K562 (cell line): ENCODE data around the gene CIAPIN1. TPM values are rescaled to one million over a fixed set of nuclear protein-coding genes. Genes with fewer than 3 reads are reported as not detected.

ENCODE experiments used
- ATAC-seq: fragments of 200-7000 bp; cut with Tn5 transposase; 3 replicates; pipeline ENCODE4 v1.9.1; 2020; ENCODE audit warnings: moderate library complexity
- BruUV-seq: library from RNA; stranded (reverse); fragments of 400-500 nt; replicated peaks from 2 replicates; lab custom pipeline; 2021; lab: Mats Ljungman, UMichigan
- CTCF ChIA-PET: fragments of 300-600 bp; formaldehyde crosslinking; extraction: SDS; loops from one replicate; lab custom pipeline; 2021; ENCODE audit warnings: low intra/inter-chr PET ratio; lab: Yijun Ruan, JAX
- POLR2A ChIA-PET: fragments of 300-600, 350-650 bp; sonication (Branson Sonifier 250); formaldehyde crosslinking; extraction: SDS; loops from one replicate; lab custom pipeline; 2021; ENCODE audit warnings: antibody characterized with exemption, inconsistent platforms; lab: Yijun Ruan, JAX
- DNase-seq, 4 experiments: peaks; one replicate each; pipeline versions ENCODE4 v3.0.0 to v3.0.0-alpha.2; 2011 to 2018; ENCODE audit warnings: low spot score in 3 of 4, mixed read lengths in 3 of 4; ENCODE audit errors: extremely low read depth in 1 of 4
- FAIRE-seq: peaks from 2 replicates; lab custom pipeline; 2011; peaks lifted over from hg19 to GRCh38; lab: Jason Lieb, UNC
- H2AFZ ChIP-seq: 2 replicates; pipeline ENCODE4 v1.6.0; 2011; ENCODE audit warnings: low read depth, low read length, control low read depth, inconsistent platforms
- H3K27ac ChIP-seq: fragments of 200-600 bp; 3 replicates; pipeline ENCODE4 v1.8.0; 2011; ENCODE audit warnings: low read depth, mild to moderate bottlenecking, control low read depth, inconsistent platforms, low read length, moderate library complexity, mixed read lengths; ENCODE audit errors: extremely low read depth
- H3K27me3 ChIP-seq, 2 experiments: fragments of 300-600 bp in 1 of 2; 2 replicates in 1 of 2; 3 replicates in 1 of 2; pipeline versions ENCODE4 v1.6.0 to v1.8.0; 2011; ENCODE audit warnings: inconsistent platforms in 2 of 2, low read length in 2 of 2, mild to moderate bottlenecking in 1 of 2, mixed read lengths in 1 of 2, moderate library complexity in 1 of 2; ENCODE audit not compliant: control insufficient read depth in 2 of 2, insufficient read depth in 2 of 2
- H3K36me3 ChIP-seq: fragments of 300-600 bp; 3 replicates; pipeline ENCODE4 v1.8.0; 2011; ENCODE audit warnings: mild to moderate bottlenecking, low read length, inconsistent platforms; ENCODE audit not compliant: control insufficient read depth, insufficient read depth
- H3K4me1 ChIP-seq, 2 experiments: fragments of 200-600 bp in 1 of 2; replicated peaks in 1 of 2; 2 replicates in 1 of 2; 3 replicates in 1 of 2; pipeline versions ENCODE4 v1.5.1 to v1.8.0; 2011; ENCODE audit warnings: inconsistent platforms in 2 of 2, low read length in 2 of 2, mild to moderate bottlenecking in 1 of 2, mixed read lengths in 1 of 2, moderate library complexity in 1 of 2; ENCODE audit not compliant: control insufficient read depth in 2 of 2, insufficient read depth in 2 of 2
- H3K4me2 ChIP-seq: 2 replicates; pipeline ENCODE4 v1.6.1; 2011; ENCODE audit warnings: low read length, control low read depth, inconsistent platforms, mixed read lengths; ENCODE audit not compliant: insufficient read depth
- H3K4me3 ChIP-seq: fragments of 200-600 bp; sonication (generic), shearing (Covaris generic); 2 replicates; pipeline ENCODE4 v1.5.1; 2016; ENCODE audit warnings: control low read depth, inconsistent platforms
- H3K79me2 ChIP-seq: fragments of 200-600 bp; 3 replicates; pipeline ENCODE4 v1.8.0; 2011; ENCODE audit warnings: low read length, inconsistent platforms; ENCODE audit not compliant: control insufficient read depth, insufficient read depth
- H3K9ac ChIP-seq, 2 experiments: 2 replicates each; pipeline versions ENCODE4 v1.6.0 to v1.6.1; 2011; ENCODE audit warnings: low read depth in 2 of 2, low read length in 2 of 2, control low read depth in 1 of 2, inconsistent platforms in 1 of 2, mild to moderate bottlenecking in 1 of 2, mixed read lengths in 1 of 2; ENCODE audit not compliant: insufficient read depth in 1 of 2
- H3K9me1 ChIP-seq: one replicate; pipeline ENCODE4 v1.6.0; 2011; ENCODE audit warnings: inconsistent platforms, mild to moderate bottlenecking, low read length, moderate library complexity; ENCODE audit not compliant: control insufficient read depth, insufficient read depth
- H3K9me3 ChIP-seq: replicated peaks from 2 replicates; pipeline ENCODE4 v1.5.1; 2011; ENCODE audit warnings: low read depth, low read length, inconsistent platforms; ENCODE audit not compliant: control insufficient read depth, insufficient read depth
- H4K20me1 ChIP-seq: replicated peaks from 2 replicates; pipeline ENCODE4 v1.6.1; 2011; ENCODE audit warnings: low read length, inconsistent platforms, mixed read lengths; ENCODE audit not compliant: control insufficient read depth, insufficient read depth
- ADNP ChIP-seq: fragments of 200-800 bp; sonication (Bioruptor generic); IDR thresholded peaks from 2 replicates; pipeline ENCODE4 v1.6.1; 2016; ENCODE audit warnings: missing genetic modification characterization, missing compliant biosample characterization
- FOXA3 ChIP-seq, 2 experiments: fragments of 450-650 bp in 1 of 2; sonication (generic) in 1 of 2; formaldehyde crosslinking; IDR thresholded peaks in 1 of 2; conservative IDR thresholded peaks in 1 of 2; 2 replicates each; pipeline versions ENCODE4 v1.4.0 to v1.8.0; 2020 to 2022; ENCODE audit warnings: mild to moderate bottlenecking in 2 of 2, missing genetic modification reagents in 1 of 2
- KDM1A ChIP-seq, 2 experiments: fragments of 450-650 bp; IDR thresholded peaks; 2 replicates each; pipeline ENCODE4 v1.6.1; 2016; ENCODE audit warnings: mild to moderate bottlenecking in 2 of 2
- MCM7 ChIP-seq, 2 experiments: fragments of 450-650 bp; IDR thresholded peaks; 2 replicates each; pipeline ENCODE4 v1.6.1; 2016 to 2018
- POLR2B ChIP-seq: fragments of 450-650 bp; IDR thresholded peaks from 2 replicates; pipeline ENCODE4 v1.6.1; 2018; ENCODE audit warnings: low read depth; ENCODE audit not compliant: partially characterized antibody
- SIN3A ChIP-seq, 2 experiments: fragments of 150-350 bp in 1 of 2; IDR thresholded peaks; 2 replicates each; pipeline ENCODE4 v1.6.1; 2011 to 2016; ENCODE audit warnings: borderline replicate concordance in 2 of 2, low read depth in 2 of 2, low read length in 2 of 2, mild to moderate bottlenecking in 2 of 2, moderate library complexity in 2 of 2; ENCODE audit not compliant: control insufficient read depth in 1 of 2
- ZFX ChIP-seq: sonication (generic); formaldehyde crosslinking; IDR thresholded peaks from 2 replicates; pipeline ENCODE4 v1.8.0; 2022; ENCODE audit warnings: mild to moderate bottlenecking, missing genetic modification reagents, moderate library complexity
- ZNF384 ChIP-seq: IDR thresholded peaks from 2 replicates; pipeline ENCODE4 v1.6.1; 2012; ENCODE audit warnings: low read depth, low read length, improper control_type of control experiment
- WGBS: fragments of 100-300 bp; shearing (Covaris generic); methylation state at CpG from one replicate; pipeline ENCODE4 v1.1.6; 2016; ENCODE audit warnings: low coverage, mixed read lengths; ENCODE audit not compliant: insufficient coverage; ENCODE audit errors: missing lambda C conversion rate; 5-methylcytosine and 5-hydroxymethylcytosine counted together
- in situ Hi-C: fragments of 300-500 bp; cut with MboI; formaldehyde crosslinking; loops from 4 replicates; pipeline ENCODE4 v1.15.0; 2018; ENCODE audit warnings: inconsistent platforms, mixed read lengths
- intact Hi-C: fragments of 100-400 bp; cut with micrococcal nuclease; formaldehyde crosslinking; loops from 2 replicates; pipeline ENCODE4 v1.14.2; 2022
- polyA plus RNA-seq, 8 experiments: library from polyadenylated mRNA; depleted of rRNA in 4 of 8; stranded (reverse) in 5 of 8; unstranded in 3 of 8; fragments of >200 nt; fragmentation: Nextera tagmentation in 2 of 8; fragmentation: Illumina TruSeq in 1 of 8; extraction: Ambion mirVana in 2 of 8; extraction: Trizol in 1 of 8; gene quantifications; 2 replicates each; pipeline versions ENCODE4 v1.2.1 to v1.2.3, GENCODE V29; 2011 to 2014; ENCODE audit warnings: inconsistent platforms in 1 of 8, missing spikeins in 1 of 8
- total RNA-seq, 7 experiments: library from RNA; depleted of rRNA in 6 of 7; stranded (reverse); fragments of >200 nt in 6 of 7; fragmentation: Illumina TruSeq in 2 of 7; extraction: Trizol in 2 of 7; gene quantifications; 2 replicates each; pipeline versions ENCODE4 v1.2.1 to v1.2.3, GENCODE V29; 2011 to 2021; ENCODE audit warnings: low replicate concordance in 1 of 7
- TF ChIP-seq, protein P1 (sequence below): fragments of 250-450 bp; sonication (Bioruptor Pico); IDR thresholded peaks from 2 replicates; pipeline ENCODE4 v1.4.0; 2020; ENCODE audit warnings: borderline replicate concordance
- TF ChIP-seq, protein P2 (sequence below): fragments of 250-450 bp; sonication (Bioruptor Pico); IDR thresholded peaks from 2 replicates; pipeline ENCODE4 v1.8.0; 2022; ENCODE audit warnings: inconsistent platforms, mild to moderate bottlenecking, moderate library complexity, borderline replicate concordance
- TF ChIP-seq, protein P3 (sequence below): fragments of 450-650 bp; formaldehyde crosslinking; IDR thresholded peaks from 2 replicates; pipeline ENCODE4 v1.4.0; 2020; ENCODE audit warnings: mild to moderate bottlenecking, mixed read lengths

Gene CIAPIN1
- total and polyA plus RNA-seq, 9 of the 15 experiments (the other 6 are each of a cell fraction or from before 2014, with no cell fraction given): 71.8 to 263 (median 95.7) TPM

DNA sequence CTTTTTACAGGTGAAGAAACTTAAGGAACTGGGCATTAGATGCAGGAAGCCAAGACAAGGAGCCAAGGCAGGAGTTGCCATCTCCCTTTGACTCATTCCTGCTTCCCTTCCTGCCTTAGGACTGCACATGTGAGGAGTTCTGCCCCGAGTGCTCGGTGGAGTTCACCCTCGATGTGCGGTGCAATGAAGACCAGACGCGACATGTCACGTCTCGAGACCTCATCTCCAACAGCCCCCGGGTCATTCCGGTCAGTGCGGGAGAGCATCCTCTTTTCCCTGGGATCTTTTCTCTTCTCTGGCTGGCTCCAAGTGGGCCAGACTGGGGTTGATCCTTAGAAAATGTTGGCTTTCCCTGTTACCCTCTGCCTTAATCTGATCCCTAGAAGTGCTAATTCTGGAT is 21.9 kb upstream of the CIAPIN1 start:
- peaks cover 90% of the 10 kb centered on the region for H3K36me3 ChIP-seq
- ATAC-seq (no peak), DNase-seq (no peak), FAIRE-seq (no peak)
- WGBS: 87% methylated on average over 11 of the region's 11 CpGs
- H3K4me3 ChIP-seq: no peak overlapping the region
- no TSS peak for BruUV-seq
- H3K9me1 ChIP-seq: peaks cover 3% of the 10 kb centered on the region
- no peaks in the 10 kb centered on the region; a peak in 3 of 5 replicates for H3K4me1 ChIP-seq
- no peaks in the 10 kb centered on the region for H3K9me3 ChIP-seq
- intact Hi-C loops: no loop called here
- H3K79me2 ChIP-seq: peaks cover 12% of the 10 kb centered on the region
- H2AFZ ChIP-seq: no peak overlapping the region
- no peak overlapping the region for H3K9ac ChIP-seq
- in situ Hi-C loops: no loop called here
- ChIA-PET CTCF (no interaction called here), POLR2A (no interaction called here)
- no peak overlapping the region for H3K4me2 ChIP-seq
- no peaks in the 10 kb centered on the region for H3K27me3 ChIP-seq
- H4K20me1 ChIP-seq: 0 out of 2 replicates have a peak, but pooled peaks cover 4% of the 10 kb centered on the region
- TF ChIP-seq, protein P1, sequence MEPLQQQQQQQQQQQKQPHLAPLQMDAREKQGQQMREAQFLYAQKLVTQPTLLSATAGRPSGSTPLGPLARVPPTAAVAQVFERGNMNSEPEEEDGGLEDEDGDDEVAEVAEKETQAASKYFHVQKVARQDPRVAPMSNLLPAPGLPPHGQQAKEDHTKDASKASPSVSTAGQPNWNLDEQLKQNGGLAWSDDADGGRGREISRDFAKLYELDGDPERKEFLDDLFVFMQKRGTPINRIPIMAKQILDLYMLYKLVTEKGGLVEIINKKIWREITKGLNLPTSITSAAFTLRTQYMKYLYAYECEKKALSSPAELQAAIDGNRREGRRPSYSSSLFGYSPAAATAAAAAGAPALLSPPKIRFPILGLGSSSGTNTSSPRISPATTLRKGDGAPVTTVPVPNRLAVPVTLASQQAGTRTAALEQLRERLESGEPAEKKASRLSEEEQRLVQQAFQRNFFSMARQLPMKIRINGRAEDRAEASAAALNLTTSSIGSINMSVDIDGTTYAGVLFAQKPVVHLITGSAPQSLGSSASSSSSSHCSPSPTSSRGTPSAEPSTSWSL (CRISPR knock-in tag): no peak
- TF ChIP-seq, protein P2, sequence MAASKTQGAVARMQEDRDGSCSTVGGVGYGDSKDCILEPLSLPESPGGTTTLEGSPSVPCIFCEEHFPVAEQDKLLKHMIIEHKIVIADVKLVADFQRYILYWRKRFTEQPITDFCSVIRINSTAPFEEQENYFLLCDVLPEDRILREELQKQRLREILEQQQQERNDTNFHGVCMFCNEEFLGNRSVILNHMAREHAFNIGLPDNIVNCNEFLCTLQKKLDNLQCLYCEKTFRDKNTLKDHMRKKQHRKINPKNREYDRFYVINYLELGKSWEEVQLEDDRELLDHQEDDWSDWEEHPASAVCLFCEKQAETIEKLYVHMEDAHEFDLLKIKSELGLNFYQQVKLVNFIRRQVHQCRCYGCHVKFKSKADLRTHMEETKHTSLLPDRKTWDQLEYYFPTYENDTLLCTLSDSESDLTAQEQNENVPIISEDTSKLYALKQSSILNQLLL (CRISPR knock-in tag): no peak
- TF ChIP-seq ADNP (tag): no peak
- no peak for TF ChIP-seq FOXA3 (CRISPR knock-in tag; conservative IDR thresholded peaks at IDR 0.05 in 1 of 2, IDR thresholded peaks at IDR 0.05 in 1 of 2)
- TF ChIP-seq KDM1A (IDR thresholded peaks at IDR 0.05): no peak
- TF ChIP-seq SIN3A (IDR thresholded peaks at IDR 0.05; ENCODE audit: borderline replicate concordance in 2 of 2, control insufficient read depth in 1 of 2, low read depth in 2 of 2, low read length in 2 of 2): no peak
- no peak for TF ChIP-seq ZNF384
- no peak for TF ChIP-seq MCM7 (IDR thresholded peaks at IDR 0.05)
- TF ChIP-seq POLR2B: no peak
- TF ChIP-seq ZFX (CRISPR knock-in tag): no peak
- TF ChIP-seq, protein P3, sequence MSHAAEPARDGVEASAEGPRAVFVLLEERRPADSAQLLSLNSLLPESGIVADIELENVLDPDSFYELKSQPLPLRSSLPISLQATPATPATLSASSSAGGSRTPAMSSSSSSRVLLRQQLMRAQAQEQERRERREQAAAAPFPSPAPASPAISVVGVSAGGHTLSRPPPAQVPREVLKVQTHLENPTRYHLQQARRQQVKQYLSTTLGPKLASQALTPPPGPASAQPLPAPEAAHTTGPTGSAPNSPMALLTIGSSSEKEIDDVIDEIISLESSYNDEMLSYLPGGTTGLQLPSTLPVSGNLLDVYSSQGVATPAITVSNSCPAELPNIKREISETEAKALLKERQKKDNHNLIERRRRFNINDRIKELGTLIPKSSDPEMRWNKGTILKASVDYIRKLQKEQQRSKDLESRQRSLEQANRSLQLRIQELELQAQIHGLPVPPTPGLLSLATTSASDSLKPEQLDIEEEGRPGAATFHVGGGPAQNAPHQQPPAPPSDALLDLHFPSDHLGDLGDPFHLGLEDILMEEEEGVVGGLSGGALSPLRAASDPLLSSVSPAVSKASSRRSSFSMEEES (CRISPR knock-in tag): no peak
- H3K27ac ChIP-seq: no peak overlapping the region
